GM12878 (cell line): ENCODE data around the gene IGSF22. TPM values are rescaled to one million over a fixed set of nuclear protein-coding genes. Genes with fewer than 3 reads are reported as not detected.
A peak's percentile ranks its signal among the peaks of the same experiment; 100 is the strongest.

Source experiments
- ATAC-seq: fragments of 200-7000 bp; cut with Tn5 transposase; 3 replicates; pipeline ENCODE4 v1.9.1; 2020; ENCODE audit warnings: mild to moderate bottlenecking, moderate library complexity
- BruUV-seq: library from RNA; stranded (reverse); fragments of 400-500 nt; replicated peaks from 2 replicates; lab custom pipeline; 2021; lab: Mats Ljungman, UMichigan
- CTCF ChIA-PET: fragments of 300-600 bp; sonication (Branson Sonifier 250); formaldehyde crosslinking; extraction: SDS; loops from one replicate; lab custom pipeline; 2021; ENCODE audit warnings: inconsistent platforms; lab: Yijun Ruan, JAX
- POLR2A ChIA-PET: fragments of 350-600 bp; formaldehyde crosslinking; extraction: SDS; loops from one replicate; lab custom pipeline; 2021; ENCODE audit warnings: inconsistent platforms; lab: Charles Lee
- RAD21 ChIA-PET: fragments of 300-600 bp; sonication (Branson Sonifier 250); formaldehyde crosslinking; loops from one replicate; lab custom pipeline; 2023; ENCODE audit warnings: antibody characterized with exemption; ENCODE audit not compliant: unreplicated experiment; lab: Charles Lee
- SMC1A ChIA-PET: fragments of 300-600 bp; sonication (Branson Sonifier 250); formaldehyde crosslinking; loops from one replicate; lab custom pipeline; 2023; ENCODE audit not compliant: unreplicated experiment, uncharacterized antibody; lab: Charles Lee
- DNase-seq: peaks from one replicate; pipeline ENCODE4 v3.0.0-alpha.2; 2011; ENCODE audit warnings: low read depth, low spot score
- FAIRE-seq: peaks from 3 replicates; lab custom pipeline; 2011; peaks lifted over from hg19 to GRCh38; lab: Jason Lieb, UNC
- H2AFZ ChIP-seq: 2 replicates; pipeline ENCODE4 v1.6.0; 2011; ENCODE audit warnings: low read depth, low read length, control low read depth; ENCODE audit not compliant: control insufficient read depth
- H3K27ac ChIP-seq: 2 replicates; pipeline ENCODE4 v1.5.1; 2011; ENCODE audit warnings: control low read depth; ENCODE audit not compliant: control insufficient read depth, insufficient read depth
- H3K27me3 ChIP-seq, 2 experiments: replicated peaks in 1 of 2; 2 replicates each; pipeline versions ENCODE4 v1.6.0 to v1.6.1; 2011; ENCODE audit warnings: low read length in 1 of 2; ENCODE audit not compliant: control insufficient read depth in 2 of 2, insufficient read depth in 2 of 2
- H3K36me3 ChIP-seq, 2 experiments: 2 replicates each; pipeline ENCODE4 v1.5.1; 2011; ENCODE audit warnings: low read length in 1 of 2; ENCODE audit not compliant: control insufficient read depth in 2 of 2, insufficient read depth in 2 of 2
- H3K4me1 ChIP-seq: 2 replicates; pipeline ENCODE4 v1.6.1; 2011; ENCODE audit warnings: mild to moderate bottlenecking, low read length, moderate library complexity, mixed read lengths; ENCODE audit not compliant: control insufficient read depth, insufficient read depth
- H3K4me2 ChIP-seq: 2 replicates; pipeline ENCODE4 v1.6.0; 2011; ENCODE audit warnings: control low read depth; ENCODE audit not compliant: control insufficient read depth, insufficient read depth
- H3K4me3 ChIP-seq: fragments of 200-600 bp; sonication (generic); 2 replicates; pipeline ENCODE4 v1.5.1; 2016
- H3K79me2 ChIP-seq: 2 replicates; pipeline ENCODE4 v1.6.0; 2011; ENCODE audit warnings: low read length; ENCODE audit not compliant: control insufficient read depth, insufficient read depth
- H3K9ac ChIP-seq: 2 replicates; pipeline ENCODE4 v1.8.0; 2011; ENCODE audit warnings: low read length, control low read depth, mixed read lengths; ENCODE audit not compliant: control insufficient read depth, insufficient read depth
- H3K9me3 ChIP-seq: replicated peaks from 3 replicates; pipeline ENCODE4 v1.5.1; 2011; ENCODE audit warnings: mild to moderate bottlenecking, low read length; ENCODE audit not compliant: control insufficient read depth, insufficient read depth
- H4K20me1 ChIP-seq: 2 replicates; pipeline ENCODE4 v1.6.0; 2011; ENCODE audit not compliant: control insufficient read depth, insufficient read depth
- CTCF ChIP-seq, 3 experiments: IDR thresholded peaks in 2 of 3; conservative IDR thresholded peaks in 1 of 3; 2 replicates each; pipeline ENCODE4 v1.5.1; 2011; ENCODE audit warnings: low read depth in 3 of 3, low read length in 3 of 3, mild to moderate bottlenecking in 3 of 3, control low read depth in 2 of 3, moderate library complexity in 2 of 3, inconsistent platforms in 1 of 3, mixed read lengths in 1 of 3; ENCODE audit not compliant: control insufficient read depth in 2 of 3, insufficient read depth in 1 of 3; ENCODE audit errors: extremely low read depth in 1 of 3
- DPF2 ChIP-seq: fragments of 450-650 bp; IDR thresholded peaks from 2 replicates; pipeline ENCODE4 v1.6.1; 2017; ENCODE audit warnings: mild to moderate bottlenecking
- IRF4 ChIP-seq: IDR thresholded peaks from 2 replicates; pipeline ENCODE4 v1.6.1; 2011; ENCODE audit warnings: low read depth, low read length
- NKRF ChIP-seq: fragments of 450-650 bp; conservative IDR thresholded peaks from 2 replicates; pipeline ENCODE4 v1.6.1; 2017; ENCODE audit warnings: mild to moderate bottlenecking, moderate library complexity
- RAD21 ChIP-seq: IDR thresholded peaks from 2 replicates; pipeline ENCODE4 v1.6.1; 2011; ENCODE audit warnings: mild to moderate bottlenecking, low read depth, low read length, moderate library complexity; ENCODE audit not compliant: insufficient read depth
- RUNX3 ChIP-seq: IDR thresholded peaks from 2 replicates; pipeline ENCODE4 v1.6.1; 2012; ENCODE audit warnings: low read length, inconsistent platforms
- SMC3 ChIP-seq: IDR thresholded peaks from 2 replicates; pipeline ENCODE4 v1.6.1; 2011; ENCODE audit warnings: low read length, improper control_type of control experiment, borderline replicate concordance
- STAT1 ChIP-seq: fragments of 450-650 bp; conservative IDR thresholded peaks from 2 replicates; pipeline ENCODE4 v1.6.1; 2014; ENCODE audit warnings: antibody characterized with exemption, mild to moderate bottlenecking
- ZNF24 ChIP-seq: fragments of 450-650 bp; IDR thresholded peaks from 2 replicates; pipeline ENCODE4 v1.6.1; 2017; ENCODE audit warnings: antibody characterized with exemption, mild to moderate bottlenecking
- WGBS: methylation state at CpG from one replicate; pipeline ENCODE4 v1.1.6; 2016; ENCODE audit warnings: low lambda C conversion rate; ENCODE audit not compliant: insufficient replicate concordance, insufficient coverage; ENCODE audit errors: missing lambda C conversion rate; 5-methylcytosine and 5-hydroxymethylcytosine counted together
- in situ Hi-C: fragments of 300-500 bp; cut with MboI; formaldehyde crosslinking; loops from 9 replicates; pipeline ENCODE4 v1.14.3; 2018; ENCODE audit warnings: mixed read lengths
- intact Hi-C: fragments of 100-400 bp; cut with micrococcal nuclease; formaldehyde crosslinking; loops from one replicate; pipeline ENCODE4 v1.14.2; 2022; ENCODE audit not compliant: unreplicated experiment
- polyA plus RNA-seq, 11 experiments: library from polyadenylated mRNA; depleted of rRNA in 4 of 11; unstranded in 6 of 11; stranded (reverse) in 5 of 11; fragments of >200 nt; fragmentation: Nextera tagmentation in 4 of 11; fragmentation: Illumina TruSeq in 1 of 11; extraction: Ambion mirVana in 4 of 11; extraction: Trizol in 1 of 11; gene quantifications; 1 replicate in 1 of 11; 2 replicates in 10 of 11; pipeline versions ENCODE4 v1.2.1 to v1.2.3, GENCODE V29; 2011 to 2016; ENCODE audit warnings: inconsistent platforms in 2 of 11, missing spikeins in 2 of 11, low read depth in 1 of 11
- total RNA-seq, 4 experiments: library from RNA; depleted of rRNA in 3 of 4; stranded (reverse); fragments of >200 nt in 3 of 4; fragmentation: Illumina TruSeq in 1 of 4; extraction: Trizol in 1 of 4; gene quantifications; 2 replicates each; pipeline versions ENCODE4 v1.2.1 to v1.2.3, GENCODE V29; 2013 to 2021

IGSF22 gene
- total and polyA plus RNA-seq, 10 of the 15 experiments (the other 5 are each of a cell fraction or from before 2014, with no cell fraction given): 0.02 to 0.18 TPM; not detected in 8

- H3K9me3 ChIP-seq: no peaks in the 10 kb centered on the region
- H2AFZ ChIP-seq: peak overlapping the region; percentile 57
- no peak overlapping the region for H3K4me3 ChIP-seq
- DNase-seq: peak; percentile 24
- ChIA-PET POLR2A (interaction anchor here (1.3 kb wide), 1 partner anchor 10 kb away, joined by 4 read pairs; no protein-coding TSS in a partner anchor), SMC1A (interaction anchor here (0.7 to 3.3 kb wide), 25 partner anchors 9 to 528 kb away, joined by 3 to 34 read pairs (median 5); partner anchors contain the start of genes SPTY2D1 and TSG101)
- H3K4me1 ChIP-seq: peaks cover 8% of the 10 kb centered on the region
- no TSS peak for BruUV-seq
- no peaks in the 10 kb centered on the region for H3K27me3 ChIP-seq
- no peak overlapping the region for H3K9ac ChIP-seq
- peak overlapping the region; percentile 65; the same call in 1 of the 2 replicates for H3K4me2 ChIP-seq
- WGBS: 36% methylated on average over 11 of the region's 11 CpGs
- no peaks in the 10 kb centered on the region for H4K20me1 ChIP-seq
- H3K36me3 ChIP-seq: no peaks in the 10 kb centered on the region
- peak; percentile 88 for TF ChIP-seq SMC3
- peak; percentile 83 for TF ChIP-seq RUNX3
- 0 out of 2 replicates have a peak, but pooled peaks have one; percentile 25 for TF ChIP-seq IRF4
- TF ChIP-seq RAD21: peak; percentile 89
- no peak for TF ChIP-seq NKRF
- TF ChIP-seq CTCF (IDR thresholded peaks at IDR 0.05 in 2 of 3, conservative IDR thresholded peaks at IDR 0.05 in 1 of 3; ENCODE audit: control insufficient read depth in 2 of 3, extremely low read depth in 1 of 3, insufficient read depth in 1 of 3, low read depth in 3 of 3, low read length in 3 of 3): peak; percentile 89 to 99 (median 99)
- 0 out of 2 replicates have a peak, but pooled peaks have one; percentile 6 for TF ChIP-seq DPF2
- TF ChIP-seq ZNF24: no peak
- 0 out of 2 replicates have a peak, but pooled peaks have one; percentile 40 for TF ChIP-seq STAT1
- TF ChIP-seq, all 136 proteins: peak for 7
- Histone ChIP-seq H3K27ac (no peak overlapping the region), H3K79me2 (no peaks in the 10 kb centered on the region)
- ChIA-PET RAD21 (interaction anchor here (0.7 to 3.8 kb wide), 17 partner anchors 10 to 617 kb away, joined by 3 to 31 read pairs (median 5); partner anchors contain the start of gene SPTY2D1), CTCF (interaction anchor here (0.7 to 19.6 kb wide), 33 partner anchors 8 to 617 kb away, joined by 3 to 494 read pairs (median 5); partner anchors contain the start of gene TSG101)
- intact Hi-C loops: loop anchor here (1.0 to 2.0 kb wide), 4 partner anchors 32 to 617 kb away; no protein-coding TSS in a partner anchor
- ATAC-seq (peak; percentile 84), FAIRE-seq (peak; percentile 89)
- in situ Hi-C loops: loop anchor here (10.0 kb wide), 1 partner anchor 63 kb away; the partner anchor contains the start of gene PTPN5
These were observed 6.2 kb upstream of the IGSF22 start for GRCh38 chr11:18731949-18732821.
